Dendritic cell treated with granulocyte-macrophage colony-stimulating factor and Interleukin-4, amounts not matched to agents 40 ng/mL and 50 ng/mL, for 4 days (primary cell): ENCODE results near the gene ATRAID.

Experiments used
- H3K27ac Mint-ChIP-seq: one replicate; pipeline ENCODE4 v1.8.0; 2022; ENCODE audit warnings: mild to moderate bottlenecking, mixed read lengths
- H3K27me3 Mint-ChIP-seq: one replicate; pipeline ENCODE4 v1.8.0; 2022; ENCODE audit warnings: mild to moderate bottlenecking, mixed read lengths
- H3K36me3 Mint-ChIP-seq: one replicate; pipeline ENCODE4 v1.8.0; 2022; ENCODE audit warnings: low read depth, mixed read lengths
- H3K4me1 Mint-ChIP-seq: one replicate; pipeline ENCODE4 v1.8.0; 2022; ENCODE audit warnings: low read depth, mixed read lengths
- H3K4me3 Mint-ChIP-seq: one replicate; pipeline ENCODE4 v1.8.0; 2022; ENCODE audit warnings: mild to moderate bottlenecking, moderate library complexity, mixed read lengths
- H3K9me3 Mint-ChIP-seq: one replicate; pipeline ENCODE4 v1.8.0; 2022; ENCODE audit warnings: mixed read lengths
- intact Hi-C: fragments of 100-400 bp; cut with micrococcal nuclease; formaldehyde crosslinking; loops from one replicate; pipeline ENCODE4 v1.15.0; 2022

Gene ATRAID

DNA sequence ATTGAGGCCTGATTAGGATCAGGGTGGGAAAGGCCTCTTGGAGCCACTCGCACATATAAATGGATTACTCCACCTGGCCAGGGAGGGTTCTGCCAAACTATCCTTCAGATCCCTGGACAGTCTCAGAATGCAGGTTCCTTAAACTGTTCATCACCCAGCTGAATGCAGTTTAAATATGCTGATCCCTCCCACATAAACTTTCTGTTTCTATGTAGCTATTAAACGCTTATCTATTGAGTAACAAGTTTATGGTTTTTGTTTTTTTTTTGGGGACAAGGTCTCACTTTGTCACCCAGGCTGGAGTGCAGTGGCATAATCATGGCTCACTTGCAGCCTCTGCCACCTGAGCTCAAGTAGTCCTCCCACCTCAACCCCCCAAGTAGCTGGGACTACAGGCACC lies 7.2 kb downstream of the ATRAID start:
- H3K9me3 Mint-ChIP-seq: no peaks in the 10 kb centered on the region
- no peak overlapping the region for H3K27ac Mint-ChIP-seq

DNA sequence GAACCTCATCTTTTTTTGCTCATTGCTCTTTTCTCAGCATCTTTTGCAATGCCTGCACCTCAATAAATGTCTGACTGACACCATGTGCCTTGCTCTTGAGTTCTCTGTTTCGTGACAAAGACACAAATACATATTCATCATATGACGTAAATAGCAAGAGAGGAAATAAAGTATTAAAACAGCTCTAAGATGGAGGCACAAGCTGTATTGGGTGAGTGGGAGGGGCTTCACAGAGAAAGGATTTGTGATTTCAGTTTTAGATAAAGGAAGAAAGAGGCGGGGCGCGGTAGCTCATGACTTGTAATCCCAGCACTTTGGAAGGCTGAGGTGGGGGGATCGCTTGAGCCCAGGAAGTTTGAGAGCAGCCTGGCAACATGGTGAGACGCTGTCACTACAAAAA lies 8.2 kb downstream of the ATRAID start:
- Mint-ChIP-seq H3K36me3 (peaks cover 78% of the 10 kb centered on the region), H3K4me3 (no peak overlapping the region), H3K27me3 (no peaks in the 10 kb centered on the region), H3K4me1 (peaks cover 25% of the 10 kb centered on the region), H3K27ac (no peak overlapping the region), H3K9me3 (no peaks in the 10 kb centered on the region)
- intact Hi-C loops: no loop called here

More for the DNA sequence above, 7.2 kb downstream of the ATRAID start:
- Mint-ChIP-seq H3K4me3 (no peak overlapping the region), H3K4me1 (peaks cover 25% of the 10 kb centered on the region), H3K27me3 (no peaks in the 10 kb centered on the region), H3K36me3 (peaks cover 68% of the 10 kb centered on the region)
- intact Hi-C loops: loop anchor here (10.0 kb wide), 1 partner anchor 136 kb away; the partner anchor contains the start of gene GTF3C2

- peaks cover 25% of the 10 kb centered on the region for H3K4me1 Mint-ChIP-seq
- intact Hi-C loops: no loop called here
- no peak overlapping the region for H3K4me3 Mint-ChIP-seq
- H3K27ac Mint-ChIP-seq: no peak overlapping the region
- no peaks in the 10 kb centered on the region for H3K27me3 Mint-ChIP-seq
- H3K9me3 Mint-ChIP-seq: no peaks in the 10 kb centered on the region
- peaks cover 80% of the 10 kb centered on the region for H3K36me3 Mint-ChIP-seq
Observed at GRCh38 chr2:27221166-27221565, 9.3 kb downstream of the ATRAID start.

DNA sequence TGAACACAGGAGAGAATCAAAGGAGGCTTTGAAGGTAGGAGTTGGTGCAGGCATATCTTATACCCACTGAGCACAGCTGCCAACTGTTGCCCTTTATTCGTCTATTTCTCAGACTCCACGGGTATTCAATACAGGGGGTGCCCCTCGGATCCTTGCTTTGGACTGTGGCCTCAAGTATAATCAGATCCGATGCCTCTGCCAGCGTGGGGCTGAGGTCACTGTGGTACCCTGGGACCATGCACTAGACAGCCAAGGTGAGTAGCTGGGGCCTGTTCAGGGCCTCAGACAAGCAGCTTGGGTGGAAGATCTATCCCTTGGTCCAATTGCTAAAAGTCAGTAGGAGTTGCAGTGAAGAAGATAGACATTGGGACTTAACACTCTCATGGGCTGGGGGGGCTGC lies 10.6 kb downstream of the ATRAID start:
- peaks cover 80% of the 10 kb centered on the region for H3K36me3 Mint-ChIP-seq
- H3K27ac Mint-ChIP-seq: no peak overlapping the region
- H3K9me3 Mint-ChIP-seq: no peaks in the 10 kb centered on the region
- peaks cover 14% of the 10 kb centered on the region for H3K4me1 Mint-ChIP-seq
- intact Hi-C loops: no loop called here
- H3K4me3 Mint-ChIP-seq: no peak overlapping the region
- no peaks in the 10 kb centered on the region for H3K27me3 Mint-ChIP-seq

DNA sequence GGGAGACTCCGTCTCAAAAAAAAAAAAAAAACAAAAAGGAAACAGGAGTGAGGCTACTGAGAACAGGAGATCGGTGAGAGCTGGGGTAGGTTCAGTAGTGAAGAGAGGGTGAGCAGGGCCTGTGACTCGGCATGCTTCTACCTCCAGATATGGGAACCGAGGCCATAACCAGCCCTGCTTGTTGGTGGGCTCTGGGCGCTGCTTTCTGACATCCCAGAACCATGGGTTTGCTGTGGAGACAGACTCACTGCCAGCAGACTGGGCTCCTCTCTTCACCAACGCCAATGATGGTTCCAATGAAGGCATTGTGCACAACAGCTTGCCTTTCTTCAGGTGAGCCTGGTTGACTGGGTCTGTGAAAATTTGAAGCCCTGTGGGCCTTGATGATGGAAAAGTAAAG lies 11.6 kb downstream of the ATRAID start:
- H3K27me3 Mint-ChIP-seq: no peaks in the 10 kb centered on the region
- H3K27ac Mint-ChIP-seq: no peak overlapping the region
- H3K36me3 Mint-ChIP-seq: peaks cover 76% of the 10 kb centered on the region
- no peak overlapping the region for H3K4me3 Mint-ChIP-seq
- H3K4me1 Mint-ChIP-seq: peaks cover 4% of the 10 kb centered on the region
- intact Hi-C loops: no loop called here
- H3K9me3 Mint-ChIP-seq: no peaks in the 10 kb centered on the region

GRCh38 chr2:27225526-27225925 lies 13.7 kb downstream of the ATRAID start:
- H3K36me3 Mint-ChIP-seq: peaks cover 87% of the 10 kb centered on the region
- no peaks in the 10 kb centered on the region for H3K27me3 Mint-ChIP-seq
- no peaks in the 10 kb centered on the region for H3K9me3 Mint-ChIP-seq
- H3K4me3 Mint-ChIP-seq: no peak overlapping the region
- H3K27ac Mint-ChIP-seq: no peak overlapping the region
- intact Hi-C loops: no loop called here
- no peaks in the 10 kb centered on the region for H3K4me1 Mint-ChIP-seq

DNA sequence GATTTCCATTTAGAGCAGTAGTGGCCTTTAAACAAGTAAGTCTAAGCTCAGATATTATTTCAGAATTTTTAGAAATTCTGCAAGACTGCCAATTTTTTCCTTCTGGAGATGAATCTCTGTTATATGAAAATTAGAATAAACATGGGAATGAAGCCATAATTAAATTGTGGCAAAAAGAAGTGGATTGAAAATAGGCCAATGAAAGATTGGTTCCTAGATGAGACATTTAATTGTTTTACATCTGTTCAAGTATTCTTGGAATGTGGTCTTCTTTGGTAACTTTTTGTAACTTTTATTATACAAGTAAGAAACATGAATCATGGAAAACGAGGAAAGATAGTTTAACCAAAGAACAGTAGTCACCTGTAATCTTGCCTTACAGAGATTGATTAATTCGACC lies 15.7 kb downstream of the ATRAID start:
- Mint-ChIP-seq H3K27ac (no peak overlapping the region), H3K36me3 (peaks cover 94% of the 10 kb centered on the region), H3K9me3 (no peaks in the 10 kb centered on the region), H3K27me3 (no peaks in the 10 kb centered on the region), H3K4me1 (no peaks in the 10 kb centered on the region), H3K4me3 (no peak overlapping the region)
- intact Hi-C loops: no loop called here

DNA sequence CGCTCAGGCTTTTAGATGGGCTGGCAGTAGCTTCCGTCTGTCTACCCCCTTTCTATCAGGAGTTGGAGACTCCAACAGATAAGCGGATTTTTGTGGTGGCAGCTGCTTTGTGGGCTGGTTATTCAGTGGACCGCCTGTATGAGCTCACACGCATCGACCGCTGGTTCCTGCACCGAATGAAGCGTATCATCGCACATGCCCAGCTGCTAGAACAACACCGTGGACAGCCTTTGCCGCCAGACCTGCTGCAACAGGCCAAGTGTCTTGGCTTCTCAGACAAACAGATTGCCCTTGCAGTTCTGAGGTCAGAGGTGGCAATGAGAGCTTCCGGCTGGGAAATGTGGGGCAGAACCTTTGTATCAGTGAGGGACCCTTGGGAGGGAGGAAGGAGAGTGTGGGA lies 20.1 kb downstream of the ATRAID start:
- intact Hi-C loops: no loop called here
- Mint-ChIP-seq H3K4me1 (no peaks in the 10 kb centered on the region), H3K27ac (no peak overlapping the region), H3K4me3 (no peak overlapping the region), H3K36me3 (peaks cover 94% of the 10 kb centered on the region), H3K9me3 (no peaks in the 10 kb centered on the region), H3K27me3 (no peaks in the 10 kb centered on the region)

- Mint-ChIP-seq H3K9me3 (no peaks in the 10 kb centered on the region), H3K27ac (no peak overlapping the region), H3K27me3 (no peaks in the 10 kb centered on the region), H3K4me3 (no peak overlapping the region), H3K36me3 (peaks cover 98% of the 10 kb centered on the region), H3K4me1 (no peaks in the 10 kb centered on the region)
- intact Hi-C loops: no loop called here
Observed at GRCh38 chr2:27233341-27233740, 21.5 kb downstream of the ATRAID start.

GRCh38 chr2:27236136-27236535 lies 24.3 kb downstream of the ATRAID start:
- no peaks in the 10 kb centered on the region for H3K27me3 Mint-ChIP-seq
- no peak overlapping the region for H3K27ac Mint-ChIP-seq
- intact Hi-C loops: no loop called here
- H3K9me3 Mint-ChIP-seq: no peaks in the 10 kb centered on the region
- no peaks in the 10 kb centered on the region for H3K4me1 Mint-ChIP-seq
- H3K4me3 Mint-ChIP-seq: no peak overlapping the region
- H3K36me3 Mint-ChIP-seq: peaks cover 100% of the 10 kb centered on the region

GRCh38 chr2:27236626-27237025 lies 24.8 kb downstream of the ATRAID start:
- intact Hi-C loops: no loop called here
- Mint-ChIP-seq H3K4me3 (no peak overlapping the region), H3K27me3 (no peaks in the 10 kb centered on the region), H3K27ac (no peak overlapping the region), H3K36me3 (peaks cover 100% of the 10 kb centered on the region), H3K4me1 (no peaks in the 10 kb centered on the region), H3K9me3 (no peaks in the 10 kb centered on the region)

DNA sequence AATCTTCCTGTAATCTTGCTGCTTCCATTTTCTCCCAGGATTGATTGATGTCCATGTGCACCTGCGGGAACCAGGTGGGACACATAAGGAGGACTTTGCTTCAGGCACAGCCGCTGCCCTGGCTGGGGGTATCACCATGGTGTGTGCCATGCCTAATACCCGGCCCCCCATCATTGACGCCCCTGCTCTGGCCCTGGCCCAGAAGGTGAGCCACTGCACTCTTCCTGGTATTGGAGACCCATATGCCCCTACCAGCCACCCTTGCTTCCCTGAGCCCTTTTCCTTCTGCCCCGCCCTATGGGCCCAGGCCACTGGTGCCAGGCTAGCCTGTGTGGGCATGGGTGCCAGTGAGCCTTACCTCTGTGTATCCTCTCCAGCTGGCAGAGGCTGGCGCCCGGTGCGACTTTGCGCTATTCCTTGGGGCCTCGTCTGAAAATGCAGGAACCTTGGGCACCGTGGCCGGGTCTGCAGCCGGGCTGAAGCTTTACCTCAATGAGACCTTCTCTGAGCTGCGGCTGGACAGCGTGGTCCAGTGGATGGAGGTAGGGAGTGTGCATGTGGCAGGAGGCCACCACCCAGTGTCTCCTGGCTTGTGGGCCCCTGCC lies 25.6 kb downstream of the ATRAID start:
- Mint-ChIP-seq H3K9me3 (no peaks in the 10 kb centered on the region), H3K4me1 (no peaks in the 10 kb centered on the region), H3K36me3 (peaks cover 100% of the 10 kb centered on the region), H3K27ac (no peak overlapping the region), H3K4me3 (no peak overlapping the region), H3K27me3 (no peaks in the 10 kb centered on the region)
- intact Hi-C loops: no loop called here

DNA sequence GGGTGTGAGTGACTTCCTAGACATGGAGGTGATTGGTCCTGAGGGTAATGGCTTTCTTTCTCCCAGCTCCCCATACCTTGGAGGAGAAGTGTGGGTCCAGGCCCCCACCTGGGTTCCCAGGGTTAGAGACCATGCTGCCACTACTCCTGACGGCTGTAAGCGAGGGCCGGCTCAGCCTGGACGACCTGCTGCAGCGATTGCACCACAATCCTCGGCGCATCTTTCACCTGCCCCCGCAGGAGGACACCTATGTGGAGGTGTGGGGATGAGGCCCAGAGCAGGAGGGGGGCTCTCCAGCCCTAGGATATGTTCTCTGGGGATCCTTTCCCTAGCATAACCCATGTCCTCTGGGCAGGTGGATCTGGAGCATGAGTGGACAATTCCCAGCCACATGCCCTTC lies 27.1 kb downstream of the ATRAID start:
- Mint-ChIP-seq H3K4me1 (no peaks in the 10 kb centered on the region), H3K4me3 (no peak overlapping the region), H3K9me3 (no peaks in the 10 kb centered on the region), H3K27ac (no peak overlapping the region), H3K27me3 (no peaks in the 10 kb centered on the region), H3K36me3 (peaks cover 100% of the 10 kb centered on the region)
- intact Hi-C loops: no loop called here

DNA sequence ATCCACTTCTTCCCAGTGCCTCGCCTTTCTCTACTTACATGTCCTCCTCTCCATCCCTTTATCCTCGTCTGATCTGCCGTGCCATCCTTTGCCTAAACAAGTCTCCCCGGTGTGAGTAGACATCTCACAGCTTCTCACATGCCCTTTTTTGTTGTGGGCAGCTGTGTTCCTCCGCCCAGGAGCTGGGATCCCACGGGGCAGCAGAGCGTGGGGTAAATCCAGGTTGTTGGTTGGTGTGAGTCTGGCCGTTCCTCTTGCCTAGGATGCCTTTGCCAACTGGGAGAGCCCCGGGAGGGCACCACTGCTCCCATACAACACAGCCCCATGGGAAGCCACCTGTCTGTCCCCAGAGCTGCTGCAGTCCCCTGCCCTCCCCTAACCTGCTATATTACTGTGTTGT lies 28.6 kb downstream of the ATRAID start:
- H3K27ac Mint-ChIP-seq: no peak overlapping the region
- no peaks in the 10 kb centered on the region for H3K27me3 Mint-ChIP-seq
- intact Hi-C loops: no loop called here
- H3K9me3 Mint-ChIP-seq: no peaks in the 10 kb centered on the region
- no peak overlapping the region for H3K4me3 Mint-ChIP-seq
- peaks cover 94% of the 10 kb centered on the region for H3K36me3 Mint-ChIP-seq
- H3K4me1 Mint-ChIP-seq: no peaks in the 10 kb centered on the region
